NCI-H128 (cell line): ENCODE data around the gene SEMA3D.

Experiments used
- DNase-seq: peaks from one replicate; lab custom pipeline; 2025; ENCODE audit not compliant: unreplicated experiment; lab: John Stamatoyannopoulos, UW

Gene SEMA3D

GRCh38 chr7:85081846-85082245 lies 105.0 kb downstream of the SEMA3D start:
- no peak for DNase-seq

- DNase-seq: no peak
Measured at GRCh38 chr7:85081392-85081791, 105.5 kb downstream of the SEMA3D start.

GRCh38 chr7:85079434-85079833 lies 107.4 kb downstream of the SEMA3D start:
- no peak for DNase-seq

- no peak for DNase-seq
Measured at GRCh38 chr7:85078181-85078580, 108.7 kb downstream of the SEMA3D start.

DNA sequence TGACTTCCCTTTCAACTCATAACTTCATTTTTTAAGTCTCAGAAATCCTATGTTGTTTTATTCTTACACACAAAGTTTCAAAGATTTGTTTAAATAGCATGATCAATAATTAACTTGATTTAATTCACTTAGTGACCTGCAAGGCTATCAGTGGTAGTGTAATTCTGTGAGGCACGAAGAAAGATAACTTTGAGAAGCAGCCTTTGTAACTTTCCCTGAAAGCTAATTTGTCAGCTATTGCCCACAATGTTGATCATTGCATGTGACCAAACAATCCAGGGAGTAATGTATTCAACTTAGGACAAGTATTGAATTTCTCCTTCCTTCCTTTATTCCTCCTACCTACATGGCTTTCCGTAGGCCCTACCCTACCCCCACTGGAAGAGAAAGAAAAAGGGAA lies 111.0 kb downstream of the SEMA3D start:
- DNase-seq: no peak

DNA sequence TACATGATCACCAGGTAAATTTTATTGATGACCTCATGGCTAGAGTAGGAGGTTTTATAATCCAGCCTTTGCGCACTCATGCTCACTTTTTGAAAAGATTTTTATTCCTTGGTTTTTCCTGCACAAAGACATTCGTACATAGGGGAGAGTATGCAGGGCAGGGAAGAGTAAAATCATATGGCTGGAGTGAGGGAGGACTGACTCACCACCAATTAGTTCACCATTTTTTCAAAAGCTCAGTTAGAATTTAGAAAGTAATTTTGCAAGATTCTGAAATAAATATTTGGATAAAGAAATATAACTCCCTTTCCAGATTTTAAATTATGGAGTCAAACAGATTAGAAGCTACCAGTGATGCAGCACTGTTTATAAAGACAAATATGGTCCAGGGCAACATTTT lies 111.9 kb downstream of the SEMA3D start:
- no peak for DNase-seq

DNA sequence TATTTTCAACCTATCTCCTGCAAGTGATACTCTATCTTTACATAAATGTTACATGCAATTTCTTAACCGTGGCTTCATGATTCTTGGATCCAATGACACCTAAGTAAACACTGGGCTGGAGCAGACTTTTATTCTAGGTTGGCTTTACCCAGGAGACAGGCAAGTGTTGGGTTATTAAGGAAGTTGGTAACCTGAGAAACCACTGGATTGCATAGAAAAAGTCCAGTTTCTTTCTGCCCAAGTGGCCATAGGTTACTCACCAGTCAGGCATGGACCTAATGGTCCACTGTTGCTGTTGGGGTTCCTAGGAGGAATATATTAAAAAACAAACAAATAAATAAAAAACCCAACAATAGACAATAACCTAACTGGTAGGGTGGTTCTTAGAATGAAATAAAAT lies 112.8 kb downstream of the SEMA3D start:
- DNase-seq: no peak

- DNase-seq: no peak
Measured at GRCh38 chr7:85070967-85071628, 115.8 kb downstream of the SEMA3D start.

GRCh38 chr7:85068799-85069198 lies 118.1 kb downstream of the SEMA3D start:
- no peak for DNase-seq

GRCh38 chr7:85067371-85067770 lies 119.5 kb downstream of the SEMA3D start:
- DNase-seq: no peak

GRCh38 chr7:85065888-85066485 lies 120.9 kb downstream of the SEMA3D start:
- no peak for DNase-seq

DNA sequence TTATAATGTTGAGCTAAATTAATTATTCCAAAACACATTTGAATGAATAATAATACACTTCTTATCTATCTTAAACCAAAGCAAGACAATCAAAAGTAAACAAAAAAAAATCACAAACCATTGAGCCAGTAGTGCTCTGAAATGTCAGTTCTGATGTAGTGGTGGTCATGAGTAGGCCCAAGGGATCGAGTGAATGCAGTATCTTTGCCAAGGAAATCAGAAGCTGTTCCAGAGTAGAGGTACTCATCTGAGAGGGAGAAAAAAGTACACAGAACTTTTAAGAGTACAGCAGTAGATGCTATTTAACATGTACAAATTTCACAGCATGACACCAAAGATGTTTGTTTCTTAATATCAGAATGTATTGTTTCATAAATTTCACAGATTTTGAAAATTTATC lies 121.5 kb downstream of the SEMA3D start:
- no peak for DNase-seq

- DNase-seq: no peak
Measured at GRCh38 chr7:85062651-85063050, 124.2 kb downstream of the SEMA3D start.

- DNase-seq: no peak
Measured at GRCh38 chr7:85061456-85061855, 125.4 kb downstream of the SEMA3D start.

- no peak for DNase-seq
Measured at GRCh38 chr7:85060696-85061095, 126.2 kb downstream of the SEMA3D start.

DNA sequence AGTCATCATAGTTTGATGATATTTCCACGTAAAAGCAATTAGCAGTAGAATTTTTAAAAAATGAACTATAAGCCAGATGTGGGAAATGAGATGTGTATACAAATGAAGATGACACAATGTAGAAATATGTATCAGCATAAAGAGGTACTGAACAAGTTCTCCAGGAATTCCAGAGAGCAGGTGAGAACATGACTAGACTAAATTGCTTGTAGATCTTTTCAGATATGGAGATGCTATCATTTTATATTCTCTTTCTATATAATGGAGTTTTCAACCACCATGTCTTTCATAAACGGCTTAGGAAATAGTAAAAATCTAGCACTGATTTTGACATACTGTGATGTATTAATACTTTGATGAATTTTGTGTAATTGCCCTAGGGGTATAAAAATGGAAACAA lies 130.9 kb downstream of the SEMA3D start:
- DNase-seq: no peak

DNA sequence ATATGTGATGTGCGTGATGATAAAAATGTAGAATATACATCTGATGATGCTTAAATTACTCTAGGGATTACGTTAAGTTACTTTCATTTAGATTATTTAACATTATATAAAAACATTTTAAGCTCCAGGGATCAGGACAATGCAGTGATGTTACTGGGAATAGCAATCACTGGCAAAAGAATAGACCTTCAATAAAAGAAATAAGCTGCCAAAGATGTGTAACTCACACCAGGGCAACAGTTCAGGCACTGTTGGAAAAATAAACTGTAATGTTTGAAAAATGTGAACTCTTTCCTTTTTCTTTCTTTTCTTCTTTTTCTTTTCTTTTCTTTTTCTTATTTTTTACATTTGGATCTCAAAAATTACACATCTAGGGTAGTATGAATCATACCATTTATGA lies 131.7 kb downstream of the SEMA3D start:
- no peak for DNase-seq

DNA sequence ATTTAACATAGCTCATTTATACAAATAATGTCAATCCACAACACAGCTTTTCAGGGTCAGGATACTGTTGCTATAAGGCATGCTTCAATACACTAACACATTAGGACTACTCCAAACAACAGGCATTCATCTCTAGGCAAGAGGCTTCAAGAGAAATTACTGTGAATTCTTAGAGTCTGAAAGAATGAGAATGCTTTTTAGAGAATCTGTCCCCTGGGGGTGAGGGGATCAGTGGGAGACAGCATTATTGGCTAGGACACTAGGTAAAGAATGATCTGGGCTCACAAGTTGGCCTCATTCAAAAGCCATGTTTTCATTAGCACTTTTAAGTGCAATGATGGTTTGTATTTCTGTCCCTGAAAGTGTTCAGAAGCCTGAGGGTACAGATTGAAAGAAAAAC lies 132.6 kb downstream of the SEMA3D start:
- DNase-seq: no peak

DNA sequence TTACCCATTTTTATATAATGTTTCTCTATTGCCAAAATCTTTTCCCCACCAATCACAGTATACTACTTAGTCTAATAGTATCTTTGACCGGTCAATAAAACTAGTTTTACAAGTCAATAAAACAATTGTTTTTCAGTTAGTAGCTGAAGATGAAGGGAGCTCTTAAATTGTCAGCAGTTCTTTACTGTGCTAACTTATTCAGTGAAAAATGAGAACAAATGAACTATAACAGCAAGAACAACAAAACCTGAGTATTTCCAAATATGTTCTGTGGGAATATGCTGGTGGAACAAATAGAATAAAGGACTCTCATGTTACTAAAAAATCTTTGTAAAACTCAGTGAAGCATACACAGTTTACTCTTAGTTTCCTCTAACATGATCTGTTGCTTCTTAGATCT lies 134.0 kb downstream of the SEMA3D start:
- DNase-seq: no peak

DNA sequence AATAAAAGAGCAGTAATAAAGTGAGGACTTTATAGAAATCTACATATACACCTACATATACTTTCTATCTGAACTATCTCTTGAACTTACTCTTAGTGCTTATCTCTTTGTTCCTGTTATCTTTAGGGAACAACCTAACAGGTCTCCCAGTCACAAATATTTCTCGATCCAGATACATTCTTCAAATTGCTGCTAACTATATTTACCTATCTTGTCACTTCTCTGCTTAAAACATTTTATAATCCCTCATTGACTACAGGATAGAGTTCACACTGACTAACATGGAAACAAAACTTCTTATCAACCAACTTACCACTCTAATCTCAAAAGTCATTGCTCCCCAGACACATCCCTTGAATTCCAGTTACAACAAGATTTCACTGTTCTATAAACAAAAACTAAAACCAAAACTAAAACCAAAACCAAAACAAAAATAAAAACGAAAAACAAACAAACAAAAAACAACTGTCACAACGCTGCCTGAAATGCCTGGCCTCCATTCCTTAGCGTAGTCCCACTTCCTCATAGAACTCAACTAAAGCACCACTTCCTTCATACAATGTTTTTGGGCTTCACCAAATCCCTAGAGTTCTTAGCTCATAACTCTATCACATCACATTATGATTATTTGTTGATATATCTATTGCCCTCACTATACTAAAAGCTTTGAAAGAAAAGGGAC lies 134.7 kb downstream of the SEMA3D start:
- no peak for DNase-seq

GRCh38 chr7:85046534-85046933 lies 140.3 kb downstream of the SEMA3D start:
- no peak for DNase-seq

- DNase-seq: no peak
Measured at GRCh38 chr7:85041605-85042216, 145.1 kb downstream of the SEMA3D start.
